Osteoblast (primary cell): ENCODE measurements around the gene C12orf57. TPM values are rescaled to one million over a fixed set of nuclear protein-coding genes. Genes with fewer than 3 reads are reported as not detected.

Experiments
- DNase-seq: peaks from one replicate; pipeline ENCODE4 v3.0.0; 2011; ENCODE audit warnings: low spot score, mixed read lengths; ENCODE audit not compliant: insufficient read length; ENCODE audit errors: missing footprints
- H2AFZ ChIP-seq: 2 replicates; pipeline ENCODE4 v1.6.0; 2011; ENCODE audit warnings: mild to moderate bottlenecking, low read length
- H3K27ac ChIP-seq: 2 replicates; pipeline ENCODE4 v1.5.1; 2011; ENCODE audit warnings: mild to moderate bottlenecking, low read depth, low read length, moderate library complexity
- H3K27me3 ChIP-seq: 2 replicates; pipeline ENCODE4 v1.6.0; 2012; ENCODE audit warnings: mild to moderate bottlenecking, control low read depth, inconsistent platforms, low read length, moderate library complexity; ENCODE audit not compliant: insufficient read depth
- H3K36me3 ChIP-seq: 2 replicates; pipeline ENCODE4 v1.5.1; 2011; ENCODE audit warnings: mild to moderate bottlenecking, low read length, control low read depth, moderate library complexity; ENCODE audit not compliant: insufficient read depth
- H3K4me1 ChIP-seq: 2 replicates; pipeline ENCODE4 v1.5.1; 2011; ENCODE audit warnings: mild to moderate bottlenecking, low read length, control low read depth, moderate library complexity; ENCODE audit not compliant: insufficient read depth
- H3K4me2 ChIP-seq: 2 replicates; pipeline ENCODE4 v1.6.0; 2011; ENCODE audit warnings: mild to moderate bottlenecking, low read length; ENCODE audit not compliant: insufficient read depth
- H3K4me3 ChIP-seq: fragments of 200-600 bp; sonication (generic); 3 replicates; pipeline ENCODE4 v1.5.1; 2012; ENCODE audit warnings: mild to moderate bottlenecking, low read length, inconsistent platforms; ENCODE audit not compliant: insufficient read depth
- H3K79me2 ChIP-seq: 2 replicates; pipeline ENCODE4 v1.6.0; 2012; ENCODE audit warnings: mild to moderate bottlenecking, low read length, control low read depth, inconsistent platforms; ENCODE audit not compliant: insufficient read depth
- H3K9me3 ChIP-seq: 2 replicates; pipeline ENCODE4 v1.5.1; 2011; ENCODE audit warnings: low read depth, low read length, control low read depth
- H4K20me1 ChIP-seq: 2 replicates; pipeline ENCODE4 v1.6.0; 2012; ENCODE audit warnings: mild to moderate bottlenecking, low read length, control low read depth; ENCODE audit not compliant: insufficient read depth
- CTCF ChIP-seq: IDR thresholded peaks from 2 replicates; pipeline ENCODE4 v1.5.1; 2011; ENCODE audit warnings: mild to moderate bottlenecking, low read depth, low read length, moderate library complexity; ENCODE audit errors: extremely low read depth
- total RNA-seq: library from RNA; depleted of rRNA; stranded (reverse); fragments of >200 nt; gene quantifications from 2 replicates; pipeline ENCODE4 v1.2.3, GENCODE V29; 2012

C12orf57 gene
- total RNA-seq, 1 donor, result 81.4 TPM

GRCh38 chr12:6980740-6981139 lies 36.9 kb downstream of the C12orf57 start:
- Histone ChIP-seq H3K4me3 (no peak overlapping the region), H3K27me3 (no peaks in the 10 kb centered on the region), H3K79me2 (no peaks in the 10 kb centered on the region), H3K36me3 (peaks cover 56% of the 10 kb centered on the region), H3K9me3 (no peaks in the 10 kb centered on the region), H2AFZ (no peak overlapping the region), H4K20me1 (no peaks in the 10 kb centered on the region), H3K27ac (no peak overlapping the region), H3K4me2 (no peak overlapping the region), H3K4me1 (no peaks in the 10 kb centered on the region)
- no peak for TF ChIP-seq CTCF
- no peak for DNase-seq

- no peak overlapping the region for H3K4me3 ChIP-seq
- H3K4me1 ChIP-seq, result no peaks in the 10 kb centered on the region
- peaks cover 52% of the 10 kb centered on the region for H3K36me3 ChIP-seq
- TF ChIP-seq CTCF, result no peak
- H4K20me1 ChIP-seq, result no peaks in the 10 kb centered on the region
- no peak for DNase-seq
- no peaks in the 10 kb centered on the region for H3K79me2 ChIP-seq
- H3K4me2 ChIP-seq, result no peak overlapping the region
- no peaks in the 10 kb centered on the region for H3K9me3 ChIP-seq
- H2AFZ ChIP-seq, result no peak overlapping the region
- no peak overlapping the region for H3K27ac ChIP-seq
- no peaks in the 10 kb centered on the region for H3K27me3 ChIP-seq
These were observed 37.6 kb downstream of the C12orf57 start for GRCh38 chr12:6981152-6982052.

DNA sequence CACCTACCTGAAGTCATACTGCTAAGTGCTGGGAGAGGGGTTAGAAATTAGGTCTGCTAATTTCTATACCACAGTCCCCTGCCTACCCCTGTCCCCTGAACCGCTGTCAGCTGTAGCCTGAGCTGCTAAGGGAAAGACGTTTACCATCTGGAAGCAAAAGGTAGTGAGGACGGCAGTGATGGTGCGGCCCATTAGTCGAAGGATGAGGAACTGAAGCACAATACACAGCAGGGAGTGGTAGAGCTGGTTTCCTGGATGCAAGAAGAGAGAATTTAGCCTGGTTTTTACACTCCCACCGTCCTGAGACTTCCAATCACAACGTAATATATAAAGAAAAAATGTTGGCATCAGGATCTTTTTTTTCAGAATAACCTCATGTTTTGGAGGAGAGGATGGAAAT lies 38.7 kb downstream of the C12orf57 start:
- no peak overlapping the region for H2AFZ ChIP-seq
- H3K79me2 ChIP-seq, result no peaks in the 10 kb centered on the region
- H3K27me3 ChIP-seq, result no peaks in the 10 kb centered on the region
- H3K4me3 ChIP-seq, result no peak overlapping the region
- H3K27ac ChIP-seq, result no peak overlapping the region
- H3K9me3 ChIP-seq, result no peaks in the 10 kb centered on the region
- no peaks in the 10 kb centered on the region for H4K20me1 ChIP-seq
- TF ChIP-seq CTCF, result no peak
- H3K4me1 ChIP-seq, result no peaks in the 10 kb centered on the region
- DNase-seq, result no peak
- H3K36me3 ChIP-seq, result peaks cover 44% of the 10 kb centered on the region
- no peak overlapping the region for H3K4me2 ChIP-seq

- H3K79me2 ChIP-seq, result no peaks in the 10 kb centered on the region
- no peaks in the 10 kb centered on the region for H3K9me3 ChIP-seq
- no peak overlapping the region for H2AFZ ChIP-seq
- no peaks in the 10 kb centered on the region for H4K20me1 ChIP-seq
- peaks cover 18% of the 10 kb centered on the region for H3K36me3 ChIP-seq
- H3K4me1 ChIP-seq, result no peaks in the 10 kb centered on the region
- H3K27ac ChIP-seq, result no peak overlapping the region
- no peaks in the 10 kb centered on the region for H3K27me3 ChIP-seq
- TF ChIP-seq CTCF, result no peak
- no peak overlapping the region for H3K4me3 ChIP-seq
- DNase-seq, result no peak
- no peak overlapping the region for H3K4me2 ChIP-seq
These were observed 44.2 kb downstream of the C12orf57 start for GRCh38 chr12:6987956-6988553.
